GM18498 (cell line): ENCODE results near the gene THSD4.

ENCODE experiments used
- ATAC-seq: cut with Tn5 transposase; IDR thresholded peaks from one replicate; pipeline ENCODE4 v1.9.1; 2021; ENCODE audit warnings: mild to moderate bottlenecking, moderate library complexity; ENCODE audit not compliant: unreplicated experiment

THSD4 gene

GRCh38 chr15:71753346-71753745 lies 638.1 kb downstream of the THSD4 start:
- no peak for ATAC-seq

- no peak for ATAC-seq
Observed at GRCh38 chr15:71754660-71755059, 639.4 kb downstream of the THSD4 start.

- no peak for ATAC-seq
Observed at GRCh38 chr15:71755092-71755970, 640.1 kb downstream of the THSD4 start.

GRCh38 chr15:71756599-71757352 lies 641.5 kb downstream of the THSD4 start:
- ATAC-seq = no peak

- ATAC-seq = no peak
Observed at GRCh38 chr15:71757741-71758530, 642.7 kb downstream of the THSD4 start.

GRCh38 chr15:71758711-71759110 lies 643.4 kb downstream of the THSD4 start:
- no peak for ATAC-seq

GRCh38 chr15:71760852-71761251 lies 645.6 kb downstream of the THSD4 start:
- no peak for ATAC-seq

- no peak for ATAC-seq
Observed at GRCh38 chr15:71761649-71762048, 646.4 kb downstream of the THSD4 start.

- ATAC-seq = no peak
Observed at GRCh38 chr15:71768184-71768583, 652.9 kb downstream of the THSD4 start.

- ATAC-seq = no peak
Observed at GRCh38 chr15:71773206-71773859, 658.1 kb downstream of the THSD4 start.

GRCh38 chr15:71775856-71776255 lies 660.6 kb downstream of the THSD4 start:
- no peak for ATAC-seq

GRCh38 chr15:71776304-71776703 lies 661.0 kb downstream of the THSD4 start:
- no peak for ATAC-seq

GRCh38 chr15:71777216-71777943 lies 662.1 kb downstream of the THSD4 start:
- no peak for ATAC-seq

GRCh38 chr15:71779073-71779797 lies 664.0 kb downstream of the THSD4 start:
- no peak for ATAC-seq

GRCh38 chr15:71780115-71780976 lies 665.1 kb downstream of the THSD4 start:
- ATAC-seq = no peak

GRCh38 chr15:71781179-71781964 lies 666.1 kb downstream of the THSD4 start:
- no peak for ATAC-seq

- ATAC-seq = no peak
Observed at GRCh38 chr15:71781965-71782265, 666.6 kb downstream of the THSD4 start.
